HFFc6 (cell line): ENCODE results near the gene BACE1. TPM values are rescaled to one million over a fixed set of nuclear protein-coding genes. Genes with fewer than 3 reads are reported as not detected.
"Not testable (repeated sequence)": the region's sequence is repeated elsewhere in the genome, so short reads cannot be mapped to it uniquely, and the experiment has no call there.

Source experiments
- DNase-seq: peaks from one replicate; pipeline ENCODE4 v3.0.0-alpha.2; 2018
- H3K27ac Mint-ChIP-seq: 2 replicates; pipeline ENCODE4 v1.8.0; 2020; ENCODE audit warnings: mild to moderate bottlenecking, mixed read lengths
- H3K27me3 Mint-ChIP-seq: 2 replicates; pipeline ENCODE4 v1.8.0; 2021; ENCODE audit warnings: mild to moderate bottlenecking, moderate library complexity, mixed read lengths; ENCODE audit not compliant: insufficient read depth
- H3K36me3 Mint-ChIP-seq: 2 replicates; pipeline ENCODE4 v1.8.0; 2021; ENCODE audit warnings: low read depth, mixed read lengths
- H3K4me1 Mint-ChIP-seq: 2 replicates; pipeline ENCODE4 v1.8.0; 2020; ENCODE audit warnings: low read depth, mixed read lengths
- H3K4me3 Mint-ChIP-seq: 2 replicates; pipeline ENCODE4 v1.8.0; 2020; ENCODE audit warnings: mild to moderate bottlenecking, moderate library complexity, mixed read lengths
- H3K9me3 Mint-ChIP-seq: 2 replicates; pipeline ENCODE4 v1.8.0; 2020; ENCODE audit warnings: mild to moderate bottlenecking, mixed read lengths
- CTCF ChIP-seq: fragments of 200-600 bp; sonication (generic); IDR thresholded peaks from 2 replicates; pipeline ENCODE4 v1.5.0; 2021; ENCODE audit warnings: antibody characterized with exemption, mild to moderate bottlenecking
- total RNA-seq, 6 experiments: library from RNA; stranded (reverse); fragmentation: NEBNext Ultra II Directional; extraction: Animal tissue kit (Norgen Biotek cat#: 25700); gene quantifications; 2 replicates in 1 of 6; 3 replicates in 5 of 6; pipeline ENCODE4 v1.2.3, GENCODE V29; 2021

The BACE1 gene
- total RNA-seq, 6 experiments from 2014 or later, result 59.6 to 80.8 (median 70.7) TPM

- no peak for TF ChIP-seq CTCF
- peaks cover 4% of the 10 kb centered on the region; the same call in 1 of the 2 replicates for H3K36me3 Mint-ChIP-seq
- no peak overlapping the region for H3K27ac Mint-ChIP-seq
- H3K4me1 Mint-ChIP-seq, result no peaks in the 10 kb centered on the region; the same call in none of the 2 replicates
- H3K27me3 Mint-ChIP-seq, result no peaks in the 10 kb centered on the region
- H3K4me3 Mint-ChIP-seq, result no peak overlapping the region
- DNase-seq, result peak; percentile 30
- no peaks in the 10 kb centered on the region for H3K9me3 Mint-ChIP-seq
Observed at GRCh38 chr11:117328375-117329010, 12.4 kb upstream of the BACE1 start.

- H3K9me3 Mint-ChIP-seq, result no peaks in the 10 kb centered on the region
Observed at GRCh38 chr11:117327567-117328374, 11.7 kb upstream of the BACE1 start, which contains the start of gene CEP164. CEP164 (plus strand) TSS chr11:117327854; CDS start chr11:117338587, 10,733 bp downstream.

GRCh38 chr11:117327255-117327566 lies 11.2 kb upstream of the BACE1 start:
- H3K4me1 Mint-ChIP-seq, H3K27ac Mint-ChIP-seq, H3K9me3 Mint-ChIP-seq, DNase-seq, H3K4me3 Mint-ChIP-seq, H3K36me3 Mint-ChIP-seq, H3K27me3 Mint-ChIP-seq: not testable (repeated sequence)

More at GRCh38 chr11:117327567-117328374, 11.7 kb upstream of the BACE1 start, which contains the start of gene CEP164:
- H3K4me1 Mint-ChIP-seq, result no peaks in the 10 kb centered on the region; the same call in none of the 2 replicates
- no peak for TF ChIP-seq CTCF
- no peak within 1 kb of the TSS for H3K27ac Mint-ChIP-seq
- peaks cover 9% of the 10 kb centered on the region; the same call in 1 of the 2 replicates for H3K36me3 Mint-ChIP-seq
- peak; percentile 98 for DNase-seq
- H3K27me3 Mint-ChIP-seq, result no peaks in the 10 kb centered on the region
- no peak within 1 kb of the TSS for H3K4me3 Mint-ChIP-seq

GRCh38 chr11:117319214-117319840 lies 3.3 kb upstream of the BACE1 start:
- Mint-ChIP-seq H3K36me3 (0 out of 2 replicates have a peak, but pooled peaks cover 5% of the 10 kb centered on the region), H3K9me3 (no peaks in the 10 kb centered on the region), H3K4me1 (peaks cover 26% of the 10 kb centered on the region), H3K27me3 (no peaks in the 10 kb centered on the region; the same call in 1 of the 2 replicates), H3K27ac (no peak overlapping the region), H3K4me3 (no peak overlapping the region)
- TF ChIP-seq CTCF, result no peak
- DNase-seq, result peak; percentile 7

- no peak for DNase-seq
- Mint-ChIP-seq H3K4me3 (no peak overlapping the region), H3K4me1 (peaks cover 31% of the 10 kb centered on the region), H3K9me3 (no peaks in the 10 kb centered on the region), H3K27me3 (no peaks in the 10 kb centered on the region; the same call in 1 of the 2 replicates), H3K27ac (no peak overlapping the region), H3K36me3 (0 out of 2 replicates have a peak, but pooled peaks cover 5% of the 10 kb centered on the region)
- no peak for TF ChIP-seq CTCF
Observed at GRCh38 chr11:117318738-117319137, 2.7 kb upstream of the BACE1 start.
